HG03439 (cell line): ENCODE data around the gene TSPO2.
A peak's percentile ranks its signal among the peaks of the same experiment; 100 is the strongest.

Experiments used
- ATAC-seq: cut with Tn5 transposase; IDR thresholded peaks from one replicate; pipeline ENCODE4 v1.9.1; 2021; ENCODE audit warnings: mild to moderate bottlenecking, moderate library complexity; ENCODE audit not compliant: unreplicated experiment

Gene TSPO2

GRCh38 chr6:41049955-41050354 lies 7.7 kb downstream of the TSPO2 start:
- ATAC-seq: no peak

GRCh38 chr6:41050536-41050935 lies 8.3 kb downstream of the TSPO2 start:
- ATAC-seq: no peak

GRCh38 chr6:41051873-41052272 lies 9.6 kb downstream of the TSPO2 start:
- no peak for ATAC-seq

- ATAC-seq: no peak
Observed at GRCh38 chr6:41053041-41053440, 10.8 kb downstream of the TSPO2 start, which contains the start of gene APOBEC2. TSS of gene APOBEC2 (plus strand) at chr6:41053202. CDS start at chr6:41053348, 146 bp downstream.

GRCh38 chr6:41054511-41054910 lies 12.2 kb downstream of the TSPO2 start:
- ATAC-seq: no peak

- ATAC-seq: no peak
Observed at GRCh38 chr6:41055149-41055548, 12.9 kb downstream of the TSPO2 start.

GRCh38 chr6:41056768-41057490 lies 14.7 kb downstream of the TSPO2 start:
- ATAC-seq: no peak

GRCh38 chr6:41058783-41059181 lies 16.5 kb downstream of the TSPO2 start:
- no peak for ATAC-seq

- ATAC-seq: no peak
Observed at GRCh38 chr6:41059556-41059955, 17.3 kb downstream of the TSPO2 start.

- no peak for ATAC-seq
Observed at GRCh38 chr6:41061196-41061726, 19.0 kb downstream of the TSPO2 start.

- ATAC-seq: no peak
Observed at GRCh38 chr6:41062056-41062455, 19.8 kb downstream of the TSPO2 start.

- ATAC-seq: no peak
Observed at GRCh38 chr6:41063884-41064285, 21.6 kb downstream of the TSPO2 start.

GRCh38 chr6:41064841-41065240 lies 22.6 kb downstream of the TSPO2 start:
- ATAC-seq: no peak

- no peak for ATAC-seq
Observed at GRCh38 chr6:41065550-41066026, 23.3 kb downstream of the TSPO2 start.

GRCh38 chr6:41066867-41067304 lies 24.6 kb downstream of the TSPO2 start:
- ATAC-seq: no peak

- no peak for ATAC-seq
Observed at GRCh38 chr6:41071501-41071922, 29.2 kb downstream of the TSPO2 start.

- peak; percentile 68 for ATAC-seq
Observed at GRCh38 chr6:41071923-41072835, 29.9 kb downstream of the TSPO2 start, which contains the start of gene OARD1. TSS of gene OARD1 (minus strand) at chr6:41072356. CDS start at chr6:41071634, 722 bp downstream.

GRCh38 chr6:41072836-41073202 lies 30.6 kb downstream of the TSPO2 start, which contains the start of gene NFYA:
TSS of gene NFYA (plus strand) at chr6:41072974. CDS start at chr6:41079090, 6,116 bp downstream.
- ATAC-seq: peak; percentile 59

GRCh38 chr6:41073203-41073967 lies 31.1 kb downstream of the TSPO2 start:
- peak; percentile 33 for ATAC-seq

GRCh38 chr6:41073968-41074691 lies 31.9 kb downstream of the TSPO2 start:
- ATAC-seq: no peak
